Loucy (cell line): Measurements from ENCODE around the gene SRD5A1.

Experiments
- H2AFZ ChIP-seq: fragments of 200-600 bp; sonication (generic); 2 replicates; pipeline ENCODE4 v1.6.0; 2016; ENCODE audit warnings: antibody characterized with exemption, mild to moderate bottlenecking, low read length, moderate library complexity
- H3F3A ChIP-seq: fragments of 200-600 bp; 2 replicates; pipeline ENCODE4 v1.6.0; 2016; ENCODE audit warnings: antibody characterized with exemption, low read depth, mild to moderate bottlenecking
- H3K27me3 ChIP-seq: fragments of 200-600 bp; sonication (generic); 2 replicates; pipeline ENCODE4 v1.6.1; 2014; ENCODE audit warnings: low read length, mild to moderate bottlenecking; ENCODE audit not compliant: insufficient read depth, poor library complexity, severe bottlenecking
- H3K36me3 ChIP-seq: fragments of 200-600 bp; sonication (generic); 2 replicates; pipeline ENCODE4 v1.6.1; 2016; ENCODE audit warnings: low read length; ENCODE audit not compliant: insufficient read depth
- H3K4me1 ChIP-seq: fragments of 200-600 bp; sonication (generic); 2 replicates; pipeline ENCODE4 v1.5.1; 2014; ENCODE audit warnings: low read length, mild to moderate bottlenecking; ENCODE audit not compliant: insufficient read depth, poor library complexity, severe bottlenecking
- H3K4me2 ChIP-seq: fragments of 200-600 bp; sonication (generic); 2 replicates; pipeline ENCODE4 v1.6.0; 2014; ENCODE audit warnings: antibody characterized with exemption, low read length, low read depth, mild to moderate bottlenecking; ENCODE audit not compliant: poor library complexity, severe bottlenecking
- H3K4me3 ChIP-seq: fragments of 200-600 bp; sonication (generic); 2 replicates; pipeline ENCODE4 v1.5.1; 2014; ENCODE audit warnings: low read length, mild to moderate bottlenecking, mixed read lengths; ENCODE audit not compliant: poor library complexity, severe bottlenecking
- H3K79me2 ChIP-seq: fragments of 200-600 bp; sonication (generic); 2 replicates; pipeline ENCODE4 v1.6.1; 2014; ENCODE audit warnings: low read length; ENCODE audit not compliant: insufficient read depth
- H3K9ac ChIP-seq: fragments of 200-600 bp; sonication (generic); 2 replicates; pipeline ENCODE4 v1.6.0; 2014; ENCODE audit warnings: mild to moderate bottlenecking, low read depth, low read length, moderate library complexity; ENCODE audit not compliant: poor library complexity, severe bottlenecking
- H3K9me2 ChIP-seq: fragments of 200-600 bp; sonication (generic); replicated peaks from 2 replicates; pipeline ENCODE4 v1.6.1; 2016; ENCODE audit warnings: low read depth, low read length, mixed read lengths
- H3K9me3 ChIP-seq: fragments of 200-600 bp; sonication (generic); 2 replicates; pipeline ENCODE4 v1.6.1; 2014; ENCODE audit warnings: mild to moderate bottlenecking, antibody characterized with exemption, low read length, low read depth; ENCODE audit not compliant: insufficient read depth
- H4K20me1 ChIP-seq: fragments of 200-600 bp; sonication (generic); 2 replicates; pipeline ENCODE4 v1.6.0; 2014; ENCODE audit warnings: antibody characterized with exemption, low read length, mild to moderate bottlenecking; ENCODE audit not compliant: insufficient read depth, poor library complexity, severe bottlenecking
- CTCF ChIP-seq: fragments of 200-600 bp; sonication (generic); conservative IDR thresholded peaks from 2 replicates; pipeline ENCODE4 v1.5.1; 2014; ENCODE audit warnings: mild to moderate bottlenecking, antibody characterized with exemption, low read length
- EZH2phosphoT487 ChIP-seq: fragments of 200-600 bp; IDR thresholded peaks from 2 replicates; pipeline ENCODE4 v1.6.1; 2018; ENCODE audit warnings: antibody characterized with exemption, mild to moderate bottlenecking, moderate library complexity, borderline replicate concordance

SRD5A1 gene

DNA sequence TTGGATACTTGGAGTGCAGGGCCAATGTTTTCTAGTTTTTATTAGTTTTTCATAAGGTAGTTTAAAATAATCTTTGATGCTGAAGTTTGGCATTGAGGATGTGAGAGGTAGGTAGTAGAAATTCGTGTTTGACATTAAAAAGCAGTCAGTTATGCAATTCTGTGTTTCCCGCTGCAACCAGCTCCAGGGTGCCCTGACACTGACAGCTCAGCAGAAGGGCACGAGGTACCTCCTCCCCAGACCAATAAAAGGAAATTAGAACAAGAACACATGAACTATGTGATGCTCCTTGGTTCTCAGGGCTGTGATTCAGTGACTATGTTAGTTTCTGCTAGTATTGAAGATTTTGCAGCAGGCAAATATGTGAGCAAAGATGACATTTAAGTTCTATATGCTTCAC lies 40.6 kb upstream of the SRD5A1 start:
- Histone ChIP-seq H3K4me1 (no peaks in the 10 kb centered on the region), H3K4me3 (no peak overlapping the region), H3K9me2 (no peaks in the 10 kb centered on the region), H3K4me2 (no peak overlapping the region), H2AFZ (no peak overlapping the region), H4K20me1 (no peaks in the 10 kb centered on the region), H3K9ac (no peak overlapping the region), H3K36me3 (peaks cover 4% of the 10 kb centered on the region; the same call in 1 of the 2 replicates), H3K27me3 (no peaks in the 10 kb centered on the region), H3K79me2 (no peaks in the 10 kb centered on the region), H3F3A (no peaks in the 10 kb centered on the region), H3K9me3 (no peaks in the 10 kb centered on the region)
- TF ChIP-seq EZH2phosphoT487 (no peak), CTCF (no peak)

- Histone ChIP-seq H3K4me1 (no peaks in the 10 kb centered on the region), H3K9ac (no peak overlapping the region), H3F3A (no peaks in the 10 kb centered on the region), H3K27me3 (no peaks in the 10 kb centered on the region), H3K9me3 (no peaks in the 10 kb centered on the region), H3K4me3 (no peak overlapping the region), H2AFZ (no peak overlapping the region), H3K79me2 (no peaks in the 10 kb centered on the region), H3K36me3 (peaks cover 12% of the 10 kb centered on the region; the same call in 1 of the 2 replicates), H3K4me2 (no peak overlapping the region), H4K20me1 (no peaks in the 10 kb centered on the region), H3K9me2 (no peaks in the 10 kb centered on the region)
- TF ChIP-seq CTCF (no peak), EZH2phosphoT487 (no peak)
These were observed 39.9 kb upstream of the SRD5A1 start for GRCh38 chr5:6593148-6594016.

DNA sequence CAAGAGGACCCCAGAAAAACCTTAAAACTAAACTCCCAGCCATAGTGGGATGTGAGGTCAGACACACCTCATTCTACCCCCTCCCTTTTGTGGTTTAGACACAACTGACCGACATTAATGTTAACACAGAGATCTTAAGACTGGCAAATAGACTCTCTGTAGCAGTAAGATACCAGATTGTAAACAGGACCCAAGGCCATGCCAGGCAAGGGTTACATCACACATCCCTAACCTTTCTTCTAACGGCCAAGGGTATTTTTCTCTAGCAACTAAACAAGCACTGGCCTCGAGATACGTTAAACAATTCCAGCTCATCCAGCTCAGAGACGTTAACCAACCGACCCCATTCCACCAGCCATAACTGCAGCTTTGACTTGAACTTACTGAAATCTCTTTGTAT lies 39.2 kb upstream of the SRD5A1 start:
- H3K79me2 ChIP-seq = no peaks in the 10 kb centered on the region
- H3K4me3 ChIP-seq = no peak overlapping the region
- H3K27me3 ChIP-seq = no peaks in the 10 kb centered on the region
- H3K4me2 ChIP-seq = no peak overlapping the region
- no peaks in the 10 kb centered on the region for H4K20me1 ChIP-seq
- H3K9me3 ChIP-seq = no peaks in the 10 kb centered on the region
- no peaks in the 10 kb centered on the region for H3K9me2 ChIP-seq
- no peaks in the 10 kb centered on the region for H3K4me1 ChIP-seq
- no peak overlapping the region for H3K9ac ChIP-seq
- no peak overlapping the region for H2AFZ ChIP-seq
- no peak for TF ChIP-seq EZH2phosphoT487
- H3K36me3 ChIP-seq = peaks cover 19% of the 10 kb centered on the region; the same call in 1 of the 2 replicates
- no peaks in the 10 kb centered on the region for H3F3A ChIP-seq
